Cardiac fibroblast (primary cell): ENCODE results near the gene RD3L.

ENCODE experiments used
- DNase-seq, 2 donors: peaks; one replicate each; pipeline versions ENCODE4 v3.0.0 to v3.0.0-alpha.2; 2010; ENCODE audit warnings: low read depth in 2 of 2
- H3K4me3 ChIP-seq, 2 donors: replicated peaks in 1 of 2; 1 replicate in 1 of 2; 2 replicates in 1 of 2; pipeline ENCODE4 v1.5.1; 2011; ENCODE audit warnings: low read depth in 2 of 2, low read length in 2 of 2, mild to moderate bottlenecking in 2 of 2, moderate library complexity in 1 of 2
- CTCF ChIP-seq: IDR thresholded peaks from one replicate; pipeline ENCODE4 v1.5.1; 2011; ENCODE audit warnings: low read depth, mild to moderate bottlenecking, low read length, inconsistent platforms

RD3L gene

GRCh38 chr14:103890821-103891666 is 51.3 kb downstream of the RD3L start:
- DNase-seq = no peak
- no peak overlapping the region for H3K4me3 ChIP-seq
- no peak for TF ChIP-seq CTCF
